Erythroblast (primary cell): ENCODE data around the gene AGAP1.

ENCODE experiments used
- GATA1 ChIP-seq: IDR thresholded peaks from 2 replicates; pipeline ENCODE4 v1.6.1; 2011; ENCODE audit warnings: low read depth, mild to moderate bottlenecking, control low read depth, low read length, moderate library complexity
- POLR2A ChIP-seq: IDR thresholded peaks from 2 replicates; pipeline ENCODE4 v1.6.1; 2011; ENCODE audit warnings: mild to moderate bottlenecking, low read length

DNA sequence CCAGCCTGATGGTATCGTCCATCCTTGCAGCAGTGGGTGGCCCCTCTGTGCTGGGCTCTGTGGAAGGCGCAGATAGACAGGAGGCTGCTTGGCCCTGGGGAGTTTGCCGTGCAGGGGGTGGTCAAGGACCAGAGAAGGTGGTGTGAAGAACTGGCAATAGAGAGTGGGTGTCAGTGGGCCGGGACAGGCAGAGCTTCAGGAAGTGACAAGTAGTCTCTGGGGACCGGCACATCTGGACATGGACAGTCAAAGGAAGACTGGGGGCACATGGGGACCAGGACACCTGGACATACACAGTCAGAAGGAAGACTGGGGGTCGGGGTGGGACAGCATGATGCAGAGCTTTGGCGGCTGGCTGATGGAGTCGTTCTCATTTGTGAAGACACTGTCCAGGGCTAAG, 335.9 kb downstream of the AGAP1 start:
- TF ChIP-seq POLR2A (no peak), GATA1 (no peak)
